Left forelimb (tissue), 1 donor: ENCODE measurements around the gene TRIM33.
"Not testable (repeated sequence)": the region's sequence is repeated elsewhere in the genome, so short reads cannot be mapped to it uniquely, and the experiment has no call there.

Source experiments
- DNase-seq: peaks from one replicate; pipeline ENCODE4 v3.0.0-alpha.2; 2018; ENCODE audit warnings: low spot score

TRIM33 gene

DNA sequence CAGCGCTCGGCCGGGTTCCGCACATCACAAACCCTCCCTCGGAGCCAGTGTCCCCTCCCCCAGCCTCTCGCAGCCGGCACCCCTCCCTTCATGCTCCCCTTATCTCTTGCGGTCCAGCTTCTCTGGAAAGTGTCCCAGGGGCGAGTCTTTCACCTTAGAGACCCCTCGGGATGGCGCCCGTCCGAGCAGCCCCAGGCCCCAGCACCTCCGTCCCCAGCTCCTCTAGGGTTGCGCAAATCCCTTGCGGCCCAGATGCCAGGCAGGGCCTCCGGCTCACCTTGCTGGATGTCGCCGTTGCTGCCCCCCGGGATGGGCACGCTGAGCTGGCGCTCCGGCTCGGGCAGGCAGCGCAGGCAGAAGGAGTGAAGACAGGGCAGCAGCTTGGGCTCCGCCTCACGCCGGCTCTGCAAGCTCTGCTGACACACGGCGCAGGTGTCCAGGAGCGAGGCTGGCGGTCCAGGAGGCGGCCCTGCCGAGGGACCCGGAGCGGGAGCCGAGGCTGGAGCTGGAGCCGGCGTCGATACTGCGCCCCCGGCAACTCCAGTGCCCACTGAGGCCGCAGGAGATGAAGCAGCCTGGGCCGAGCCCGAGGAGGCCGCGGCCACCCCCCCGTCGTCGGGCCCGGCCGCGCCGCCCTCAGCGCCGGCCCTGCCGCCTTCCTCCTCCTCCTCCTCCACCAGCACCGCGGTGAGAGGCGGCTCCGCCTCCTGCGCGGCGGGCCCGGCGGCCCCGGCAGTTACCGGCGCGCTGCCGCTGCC is 550 bp downstream of the TRIM33 start:
- DNase-seq, result peak; percentile 65

DNA sequence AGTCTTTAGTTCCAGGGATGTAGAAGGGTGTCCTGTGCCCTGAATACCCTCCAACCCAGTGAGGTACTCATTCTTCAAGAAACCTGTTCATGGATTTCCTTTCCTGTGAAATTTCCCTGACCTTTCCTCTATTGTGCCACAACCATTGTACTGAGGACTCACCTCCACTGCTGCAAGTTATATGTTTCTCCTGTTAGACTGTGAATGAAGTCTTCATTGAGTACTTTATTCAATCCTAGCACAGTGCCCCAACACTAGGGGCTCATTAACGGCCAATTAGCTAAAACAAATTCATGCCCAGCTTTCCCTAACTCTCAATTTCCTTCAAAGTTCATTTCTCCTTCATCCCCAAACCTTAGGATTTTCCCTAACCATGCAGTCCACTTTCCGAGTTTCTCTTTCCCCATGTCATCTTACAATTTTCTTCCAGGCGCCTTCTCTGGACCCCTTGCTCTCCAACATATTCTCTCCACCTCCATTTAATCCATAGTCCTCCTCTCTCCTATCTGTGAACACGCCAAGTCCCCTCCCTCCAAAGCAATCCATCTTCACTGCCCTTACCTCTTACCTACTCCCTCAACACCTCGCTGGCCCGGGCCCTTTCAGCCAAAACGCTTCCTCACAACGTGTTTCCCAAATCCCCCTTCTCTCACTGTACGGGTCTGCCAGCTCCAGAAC is 1.3 kb downstream of the TRIM33 start:
- no peak for DNase-seq

DNA sequence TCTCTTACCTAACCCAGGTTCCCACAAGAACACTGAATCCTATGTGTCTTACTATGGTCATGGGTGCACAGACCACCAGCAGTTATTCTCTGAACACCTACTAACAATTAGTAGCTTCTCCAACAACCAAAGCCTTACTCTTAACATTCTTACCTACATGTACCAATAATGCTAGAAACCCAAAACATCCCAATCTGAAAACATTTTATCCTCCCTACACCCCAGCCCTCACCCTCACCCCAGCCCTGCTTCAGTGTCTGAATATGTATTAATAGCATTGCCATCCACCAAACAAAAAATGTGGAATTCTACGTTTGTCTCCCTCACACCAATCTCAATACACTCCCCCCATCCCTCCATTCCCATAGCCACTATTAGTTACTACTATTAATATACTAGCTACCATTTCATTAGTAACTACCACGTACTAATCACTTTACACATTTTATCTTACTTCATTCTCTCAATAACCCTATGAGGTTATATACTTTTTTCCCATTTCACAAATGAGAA is 2.6 kb downstream of the TRIM33 start:
- no peak for DNase-seq

DNA sequence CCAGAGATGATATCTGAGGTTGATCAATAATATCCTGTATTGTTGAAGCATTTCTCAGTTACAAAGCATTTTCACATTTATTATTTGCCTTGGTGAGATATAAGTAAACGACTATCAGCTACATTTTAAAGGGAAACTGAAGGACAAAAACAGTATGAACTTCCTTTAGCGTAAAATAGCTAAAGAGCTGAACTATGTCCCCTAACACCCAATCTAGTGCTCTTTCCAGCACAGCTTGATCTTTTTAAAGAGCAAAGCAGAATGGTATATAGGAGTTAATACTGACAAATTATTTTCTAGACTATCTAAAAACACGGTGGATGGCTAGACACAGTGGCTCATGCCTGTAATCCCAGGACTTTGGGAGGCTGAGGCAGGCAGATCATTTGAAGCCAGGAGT is 3.5 kb downstream of the TRIM33 start:
- no peak for DNase-seq

DNA sequence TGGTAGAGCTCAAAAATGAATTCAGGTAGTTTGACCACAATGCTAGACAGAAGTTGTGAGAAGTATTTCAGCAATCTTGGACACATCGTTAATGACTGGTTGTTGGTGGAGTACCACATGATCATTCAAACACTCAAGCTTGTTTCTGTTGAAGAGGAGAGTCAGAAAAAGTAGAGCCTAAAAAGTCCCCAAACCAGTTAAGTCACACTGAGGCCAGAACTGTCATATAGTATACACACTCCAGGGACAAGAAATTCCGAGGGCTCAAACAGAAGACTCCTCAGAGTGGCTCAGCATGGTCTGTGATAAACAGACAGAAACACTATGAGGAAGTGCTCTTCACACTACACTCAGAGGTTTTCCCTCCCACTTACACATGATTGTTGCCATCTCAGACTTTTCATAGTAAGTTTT is 5.8 kb downstream of the TRIM33 start:
- no peak for DNase-seq

DNA sequence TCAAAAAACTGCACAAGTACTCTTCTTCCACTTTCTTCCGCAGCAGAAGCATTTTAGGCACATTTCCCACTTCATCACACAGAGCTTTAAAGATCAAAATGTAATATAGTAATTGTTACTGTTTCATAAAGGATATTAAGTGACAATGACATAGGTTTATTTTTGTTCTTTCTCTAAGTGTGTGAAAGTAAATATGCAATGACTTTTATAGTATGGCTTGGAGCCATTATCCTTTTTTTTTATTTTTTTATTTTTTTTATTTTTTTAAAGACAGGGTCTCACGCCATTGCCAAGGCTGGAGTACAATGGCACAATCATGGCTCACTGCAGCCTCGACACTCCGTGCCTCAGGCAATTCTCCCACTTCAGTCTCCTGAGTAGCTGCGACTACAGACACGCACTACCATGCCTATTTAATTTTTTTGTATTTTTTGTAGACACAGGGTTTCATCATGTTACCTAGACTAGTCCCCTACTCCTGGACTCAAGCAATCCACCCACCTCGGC is 7.0 kb downstream of the TRIM33 start:
- no peak for DNase-seq

DNA sequence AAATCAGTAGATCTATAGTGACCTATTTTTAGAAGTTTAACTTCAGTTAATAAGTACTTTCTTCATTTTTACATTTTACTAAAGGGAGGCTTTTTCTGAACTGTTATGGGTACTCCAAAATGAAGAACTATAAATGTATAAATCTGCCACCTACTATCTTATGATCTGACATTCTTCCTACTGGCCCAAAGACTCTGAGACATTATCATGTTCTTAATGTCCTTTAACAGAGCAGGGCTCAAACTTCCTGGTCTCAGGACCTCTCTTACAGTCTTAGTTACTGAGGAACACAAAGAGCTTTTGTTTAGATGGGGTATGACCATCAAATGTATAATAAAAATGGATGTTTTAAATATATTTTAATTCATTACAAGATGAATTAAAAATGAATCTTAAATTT is 8.9 kb downstream of the TRIM33 start:
- no peak for DNase-seq

DNA sequence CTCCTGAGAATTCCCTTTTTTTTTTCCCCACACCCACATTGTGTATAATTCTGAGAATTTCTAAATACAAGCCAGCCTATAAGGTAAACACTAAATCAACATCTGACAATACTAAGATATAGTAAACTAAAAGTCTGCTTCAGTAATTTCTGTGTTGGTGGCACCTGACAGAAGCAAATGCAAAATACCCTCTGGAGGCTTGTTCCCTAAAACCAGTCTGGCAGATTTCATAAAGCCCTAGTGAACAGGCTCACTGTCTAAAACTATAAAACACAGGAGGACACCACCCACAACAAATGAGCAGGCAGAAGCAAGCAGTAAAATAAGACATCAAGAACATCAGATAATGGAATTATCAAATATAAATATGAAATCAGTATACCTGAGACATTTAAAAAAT is 11.5 kb downstream of the TRIM33 start:
- DNase-seq, result no peak

DNA sequence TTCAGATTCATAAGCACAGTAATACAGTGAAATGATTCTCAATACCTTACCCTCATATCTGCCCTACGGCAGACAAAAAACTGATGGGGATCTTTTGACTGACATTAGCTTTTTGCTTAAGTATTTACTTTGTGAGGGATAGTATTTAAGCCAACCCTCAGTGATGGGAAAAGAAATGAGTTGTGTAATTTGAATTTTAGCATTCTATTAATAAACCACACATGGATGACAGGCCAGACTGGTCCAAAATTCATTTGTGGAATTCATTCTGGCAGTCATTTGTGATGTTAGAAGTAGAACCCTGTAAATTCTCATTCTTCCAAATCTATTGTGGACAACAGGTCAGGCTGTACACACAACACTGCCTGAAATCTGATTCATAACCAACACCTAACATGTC is 14.9 kb downstream of the TRIM33 start:
- no peak for DNase-seq

DNA sequence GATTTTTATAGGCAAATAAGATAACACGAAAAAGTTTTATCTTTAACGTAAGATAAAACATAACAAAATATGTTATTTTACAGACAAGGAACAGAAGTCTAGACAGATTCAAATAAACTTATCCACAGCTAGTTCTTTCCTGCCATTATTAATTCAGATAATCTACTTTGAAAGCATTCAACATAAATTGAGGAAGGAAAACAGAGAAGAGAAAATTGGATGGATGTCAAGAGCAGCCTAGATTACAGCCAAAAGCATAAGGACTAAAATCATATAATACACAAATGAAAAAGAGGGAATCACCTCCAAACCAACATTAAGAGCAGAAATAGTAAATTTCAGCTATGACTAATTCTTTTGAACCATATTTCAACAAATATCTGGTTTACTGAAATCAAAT is 15.5 kb downstream of the TRIM33 start:
- DNase-seq, result no peak

DNA sequence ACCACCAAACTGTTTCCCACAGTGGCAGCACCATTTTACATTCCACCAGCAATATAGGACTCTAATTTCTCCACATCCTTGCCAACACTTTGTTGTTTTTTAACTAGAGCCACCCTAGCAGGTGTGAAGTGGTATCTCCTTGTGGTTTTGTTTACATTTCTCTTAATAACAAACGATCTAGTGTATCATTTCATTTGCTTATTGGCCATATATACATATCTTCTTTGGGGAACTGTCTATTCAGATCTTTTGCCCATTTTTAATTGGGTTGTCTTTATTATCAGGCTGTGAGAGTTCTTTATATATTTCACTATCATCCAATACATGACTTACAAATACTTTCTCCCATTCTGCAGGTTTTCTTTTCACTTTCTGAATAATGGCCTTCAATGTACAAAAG is 18.0 kb downstream of the TRIM33 start:
- no peak for DNase-seq

DNA sequence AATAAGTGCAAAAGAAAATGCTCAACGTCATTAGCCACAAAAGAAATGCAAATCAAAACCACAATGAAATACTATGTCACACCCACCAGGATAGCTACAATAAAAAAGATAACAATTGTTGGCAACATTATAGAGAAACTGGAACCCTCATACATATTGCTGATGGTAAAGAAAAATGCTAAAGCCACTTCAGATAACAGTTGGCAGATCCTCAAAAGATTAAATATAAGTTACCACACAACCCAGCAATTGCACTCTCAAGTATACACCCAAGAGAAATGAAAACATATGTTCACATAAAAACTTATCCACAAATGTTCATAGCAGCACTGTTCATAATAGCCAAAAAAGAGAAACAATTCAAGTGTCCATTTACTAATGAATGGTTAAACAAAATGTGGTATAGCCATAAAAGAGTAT is 20.7 kb downstream of the TRIM33 start:
- DNase-seq, result no peak

DNA sequence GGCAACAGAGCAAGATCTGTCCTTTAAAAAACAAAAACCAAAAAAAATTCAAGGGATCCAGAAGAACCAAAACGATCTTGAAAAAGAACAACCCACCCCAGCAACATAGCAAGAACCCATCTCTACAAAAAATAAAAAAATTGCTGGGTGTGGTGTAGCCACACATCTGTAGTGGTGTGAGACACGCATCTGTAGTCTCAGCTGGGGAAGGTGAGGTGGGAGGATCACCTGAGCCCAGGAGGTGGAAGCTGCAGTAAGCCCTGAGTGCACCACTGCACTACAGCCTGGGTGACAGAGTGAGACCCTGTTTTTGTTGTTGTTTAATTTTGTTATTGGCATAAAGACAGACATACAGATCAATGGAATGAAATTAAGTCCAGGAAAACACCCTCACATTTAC is 22.3 kb downstream of the TRIM33 start:
- DNase-seq, result no peak

DNA sequence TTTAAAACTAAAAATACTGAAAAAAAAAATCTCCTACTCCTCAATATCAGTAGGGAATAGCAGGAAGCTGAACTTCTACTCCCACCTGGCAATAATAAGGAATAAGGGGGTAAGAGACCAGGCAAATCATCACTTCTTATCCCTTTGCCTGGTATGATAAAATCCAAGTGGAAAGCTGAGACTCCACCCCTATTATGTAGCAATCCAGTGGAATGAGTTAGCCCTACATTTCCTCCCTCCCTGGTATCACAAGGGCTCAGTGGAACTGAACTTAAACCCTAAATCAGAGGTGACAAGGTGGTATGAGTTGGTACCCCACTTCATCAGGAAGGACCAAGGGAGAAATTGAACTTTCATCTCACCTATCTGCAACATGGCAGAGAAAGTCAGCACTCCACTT is 25.7 kb downstream of the TRIM33 start:
- DNase-seq, result no peak

DNA sequence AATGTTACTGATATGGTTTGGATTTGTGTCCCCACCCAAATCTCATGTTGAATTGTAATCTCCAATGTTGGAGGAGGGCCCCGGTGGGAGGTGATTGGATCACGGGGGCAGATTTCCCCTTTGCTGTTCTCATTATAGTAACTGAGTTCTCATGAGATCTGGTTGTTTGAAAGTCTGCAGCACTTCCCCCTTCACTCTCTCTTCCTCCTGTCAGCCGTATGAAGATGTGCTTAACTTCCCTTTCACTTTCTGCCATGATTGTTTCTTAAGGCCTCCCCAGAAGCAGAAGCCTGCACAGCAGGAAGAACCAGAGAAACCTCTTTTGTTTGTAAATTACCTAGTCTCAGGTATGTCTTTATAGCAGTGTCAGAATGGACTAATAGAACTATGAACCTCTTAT is 28.4 kb downstream of the TRIM33 start:
- DNase-seq, result no peak

DNA sequence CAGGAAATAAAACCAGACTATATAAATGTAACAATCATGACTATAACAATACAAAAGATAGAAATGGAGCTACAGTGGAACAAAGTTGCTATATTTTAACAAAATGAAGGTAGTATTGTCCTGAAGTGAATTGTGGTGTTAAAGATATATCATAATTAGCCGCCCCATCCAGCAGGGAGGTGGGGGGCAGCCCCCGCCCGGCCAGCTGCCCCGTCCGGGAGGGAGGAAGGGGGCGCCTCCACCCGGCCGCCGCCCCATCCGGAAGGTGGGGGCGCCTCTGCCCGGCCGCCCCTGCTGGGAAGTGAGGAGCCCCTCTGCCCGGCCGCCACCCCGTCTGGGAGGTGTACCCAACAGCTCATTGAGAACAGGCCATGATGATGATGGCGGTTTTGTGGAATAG is 31.4 kb downstream of the TRIM33 start:
- DNase-seq, result not testable (repeated sequence)

DNA sequence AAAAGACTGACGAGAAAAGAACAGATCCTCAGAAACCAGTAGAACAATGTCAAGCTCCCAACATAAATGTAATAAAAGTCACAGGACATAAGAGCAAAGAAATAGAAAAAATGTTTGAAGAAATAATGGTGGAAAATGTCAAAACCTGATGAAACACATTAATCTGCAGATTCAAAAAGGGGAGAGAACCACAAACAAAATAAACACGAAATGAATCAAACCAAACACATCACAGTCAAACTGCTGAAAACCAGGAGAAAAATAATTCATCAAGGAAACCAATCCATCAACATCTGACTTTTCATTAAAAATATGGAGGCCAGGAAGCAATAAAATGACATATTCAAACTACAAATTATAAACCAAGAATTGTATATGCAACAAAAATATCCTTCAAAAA is 31.9 kb downstream of the TRIM33 start:
- DNase-seq, result no peak

DNA sequence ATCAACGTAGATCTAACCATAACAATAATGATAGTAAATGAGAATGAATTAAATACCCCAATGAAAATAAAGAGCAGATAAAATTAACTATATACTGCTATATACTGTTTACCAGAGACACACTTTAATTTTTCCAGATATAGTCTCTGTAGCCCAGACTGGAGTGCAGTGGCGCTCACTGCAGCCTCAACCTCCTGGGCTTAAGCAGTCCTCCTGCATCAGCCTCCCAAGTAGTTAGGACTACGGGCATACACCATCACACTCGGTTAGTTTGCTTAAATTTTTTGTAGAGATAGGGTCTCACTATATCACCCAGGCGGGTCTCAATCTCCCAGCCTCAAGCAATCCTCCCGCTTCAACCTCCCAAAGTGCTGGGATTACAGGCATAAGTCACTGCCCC is 37.2 kb downstream of the TRIM33 start:
- DNase-seq, result no peak

DNA sequence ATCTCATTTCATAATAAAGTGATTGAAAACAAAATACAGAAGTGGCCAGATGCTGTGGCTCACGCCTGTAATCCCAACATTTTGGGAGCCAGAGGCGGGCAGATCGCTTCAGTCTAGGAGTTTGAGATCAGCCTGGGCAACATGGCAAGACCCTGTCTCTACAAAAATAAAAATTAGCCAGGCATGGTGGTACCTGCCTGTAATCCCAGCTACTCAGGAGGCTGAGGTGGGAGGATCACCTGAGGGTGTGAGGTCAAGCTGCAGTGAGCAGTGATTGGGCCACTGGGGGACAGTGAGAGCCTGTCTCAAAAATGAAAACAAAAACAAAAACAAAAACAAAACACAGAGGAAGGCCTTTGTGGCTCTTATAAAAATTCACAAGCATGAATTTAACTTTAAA is 38.6 kb downstream of the TRIM33 start:
- DNase-seq, result no peak

DNA sequence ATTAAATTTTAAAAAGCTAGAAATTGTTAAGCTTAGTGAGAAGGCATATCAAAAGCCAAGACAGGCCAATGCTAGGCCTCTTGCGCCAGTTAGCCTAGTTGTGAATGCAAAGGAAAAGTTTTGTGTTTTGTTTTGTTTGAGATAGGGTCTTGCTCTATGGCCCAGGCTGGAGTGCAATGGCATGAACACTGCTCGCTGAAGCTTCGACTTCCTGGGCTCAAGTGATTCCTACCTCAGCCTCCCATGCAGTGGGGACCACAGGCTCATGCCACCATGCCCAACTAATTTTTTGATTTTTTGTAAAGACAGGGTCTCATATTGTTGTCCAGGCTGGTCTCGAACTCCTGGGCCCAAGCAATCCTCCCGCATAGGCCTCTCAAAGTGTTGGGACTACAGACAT is 40.3 kb downstream of the TRIM33 start:
- no peak for DNase-seq

DNA sequence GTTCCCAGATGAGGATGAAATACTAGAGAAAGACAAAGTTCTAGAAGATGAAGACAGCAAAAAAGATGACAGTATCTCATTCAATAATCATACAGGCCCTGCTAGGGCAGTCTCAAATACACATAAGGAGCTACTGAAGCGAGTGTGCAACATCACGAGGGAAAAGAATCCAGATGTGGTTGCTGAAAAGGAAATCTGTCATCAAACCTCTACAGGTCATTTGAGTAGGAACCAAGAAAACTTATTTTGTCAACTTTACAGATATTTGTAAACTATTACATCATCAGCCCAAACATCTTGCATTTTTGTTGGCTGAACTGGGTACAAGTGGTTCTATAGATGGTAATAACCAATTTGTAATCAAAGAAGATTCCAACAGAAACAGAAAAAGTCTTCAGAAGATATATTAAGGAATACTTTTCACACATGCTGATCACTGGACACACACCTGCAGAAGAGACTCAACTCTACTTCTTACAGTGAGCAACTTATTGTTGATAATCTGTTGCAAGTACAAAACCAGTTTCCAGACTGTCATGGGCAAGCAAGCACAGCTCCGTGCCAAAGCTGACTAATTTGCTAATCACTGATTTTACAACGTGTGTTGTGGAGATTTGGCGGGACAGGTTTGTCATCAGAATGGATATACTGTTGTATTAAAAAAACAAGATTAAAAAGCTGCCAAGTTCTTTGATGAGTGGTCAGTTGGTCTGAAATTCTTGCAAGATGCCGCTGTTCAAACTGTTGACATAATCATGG is 42.1 kb downstream of the TRIM33 start:
- no peak for DNase-seq

DNA sequence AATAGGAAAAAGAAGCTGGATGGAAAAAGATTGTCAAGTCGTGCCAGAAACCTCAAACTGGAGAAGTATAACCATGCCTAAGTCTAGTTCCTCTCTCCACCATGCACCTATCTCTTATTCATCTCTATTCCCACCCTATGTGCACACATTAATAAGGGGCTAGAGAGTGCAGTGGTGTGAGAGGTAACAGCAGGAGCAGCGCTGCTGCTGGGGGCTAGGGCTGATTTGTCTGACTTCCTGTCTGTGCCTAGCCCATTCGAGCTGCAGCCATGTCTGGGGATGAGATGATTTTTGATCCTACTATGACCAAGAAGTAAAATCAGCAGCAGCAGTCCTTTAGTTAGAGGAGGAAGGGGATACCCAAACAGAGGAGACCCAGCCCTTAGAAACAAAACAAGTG is 43.0 kb downstream of the TRIM33 start:
- DNase-seq, result no peak

DNA sequence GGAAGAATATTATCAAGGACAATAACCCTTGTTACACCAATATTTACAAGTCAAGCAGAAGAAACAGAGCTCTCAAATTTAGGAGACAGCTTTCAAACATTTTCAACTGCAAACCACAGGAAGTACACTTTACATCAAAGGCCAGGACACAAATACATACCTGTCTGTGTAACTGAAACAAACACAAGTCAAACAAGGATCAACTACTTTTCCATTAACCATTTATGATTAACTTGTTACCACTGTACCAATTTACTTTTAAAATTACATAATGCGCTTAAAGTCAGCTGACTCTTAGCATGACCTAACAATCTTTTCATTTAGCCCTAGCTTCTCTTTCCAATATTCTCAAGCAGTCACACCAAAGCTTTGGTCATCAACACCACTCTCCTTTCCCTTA is 43.5 kb downstream of the TRIM33 start:
- no peak for DNase-seq
